Measurements from ENCODE around the gene CCDC149. TPM values are rescaled to one million over a fixed set of nuclear protein-coding genes. Genes with fewer than 3 reads are reported as not detected.
A peak's percentile ranks its signal among the peaks of the same experiment; 100 is the strongest.

The CCDC149 gene
- total RNA-seq, 1 experiment from 2014 or later = 7.9 TPM

DNA sequence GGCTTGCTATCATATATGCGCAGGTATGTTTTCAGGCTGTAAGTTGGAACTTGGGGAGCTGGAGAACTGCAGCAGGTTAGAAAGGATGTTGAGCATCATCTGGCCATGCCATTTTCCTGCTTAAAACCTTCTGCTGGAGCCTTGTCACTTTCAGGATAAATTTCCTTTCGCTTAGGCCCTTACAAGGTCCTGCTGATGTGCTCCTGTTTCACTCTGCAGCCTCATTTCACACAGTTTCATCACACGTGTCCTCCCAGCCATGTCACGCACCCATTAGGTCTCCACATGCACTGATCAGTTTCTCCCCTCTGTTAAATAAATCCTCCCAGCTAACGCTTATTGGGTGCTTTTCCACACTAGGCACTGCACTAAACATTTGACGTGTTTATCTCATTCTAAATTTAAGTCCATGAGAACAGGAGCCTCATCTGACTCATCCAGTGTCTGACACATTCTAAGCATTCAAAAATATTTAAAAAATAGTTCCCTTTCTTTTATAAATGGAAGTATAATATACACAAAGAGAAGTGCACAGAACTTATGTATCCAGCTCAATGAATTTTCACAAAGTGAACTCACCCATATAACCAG, 102.9 kb downstream of the CCDC149 start:
- Histone ChIP-seq H3K4me3 (ENCODE audit: low read length) (no peak overlapping the region), H3K36me3 (ENCODE audit: low read depth, low read length) (no peaks in the 10 kb centered on the region), H3K4me1 (ENCODE audit: insufficient read depth, low read length) (no peaks in the 10 kb centered on the region), H4K20me1 (ENCODE audit: low read length) (no peaks in the 10 kb centered on the region), H3K27me3 (ENCODE audit: low read length) (no peaks in the 10 kb centered on the region), H3F3A (ENCODE audit: low read length, unreplicated experiment) (no peaks in the 10 kb centered on the region), H3K79me2 (ENCODE audit: low read length) (no peaks in the 10 kb centered on the region), H2AFZ (ENCODE audit: low read length) (no peak overlapping the region), H3K9ac (ENCODE audit: low read length) (no peak overlapping the region), H3K4me2 (ENCODE audit: low read length) (no peak overlapping the region), H3K9me3 (ENCODE audit: low read length) (no peaks in the 10 kb centered on the region), H3K9me2 (replicated peaks; ENCODE audit: low read length) (no peaks in the 10 kb centered on the region), H3K27ac (ENCODE audit: low read length) (no peak overlapping the region)
- ATAC-seq (no peak), DNase-seq (no peak)
- TF ChIP-seq EZH2phosphoT487 (IDR thresholded peaks at IDR 0.05; ENCODE audit: borderline replicate concordance, low read length) (no peak), EZH2 (IDR thresholded peaks at IDR 0.05; ENCODE audit: low read length, unreplicated experiment) (no peak)
- TF ChIP-seq, protein P1, sequence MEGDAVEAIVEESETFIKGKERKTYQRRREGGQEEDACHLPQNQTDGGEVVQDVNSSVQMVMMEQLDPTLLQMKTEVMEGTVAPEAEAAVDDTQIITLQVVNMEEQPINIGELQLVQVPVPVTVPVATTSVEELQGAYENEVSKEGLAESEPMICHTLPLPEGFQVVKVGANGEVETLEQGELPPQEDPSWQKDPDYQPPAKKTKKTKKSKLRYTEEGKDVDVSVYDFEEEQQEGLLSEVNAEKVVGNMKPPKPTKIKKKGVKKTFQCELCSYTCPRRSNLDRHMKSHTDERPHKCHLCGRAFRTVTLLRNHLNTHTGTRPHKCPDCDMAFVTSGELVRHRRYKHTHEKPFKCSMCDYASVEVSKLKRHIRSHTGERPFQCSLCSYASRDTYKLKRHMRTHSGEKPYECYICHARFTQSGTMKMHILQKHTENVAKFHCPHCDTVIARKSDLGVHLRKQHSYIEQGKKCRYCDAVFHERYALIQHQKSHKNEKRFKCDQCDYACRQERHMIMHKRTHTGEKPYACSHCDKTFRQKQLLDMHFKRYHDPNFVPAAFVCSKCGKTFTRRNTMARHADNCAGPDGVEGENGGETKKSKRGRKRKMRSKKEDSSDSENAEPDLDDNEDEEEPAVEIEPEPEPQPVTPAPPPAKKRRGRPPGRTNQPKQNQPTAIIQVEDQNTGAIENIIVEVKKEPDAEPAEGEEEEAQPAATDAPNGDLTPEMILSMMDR (conservative IDR thresholded peaks at IDR 0.05; ENCODE audit: low read depth, low read length) = no peak
- CTCF ChIA-PET = no interaction called here
- POLR2A ChIA-PET (ENCODE audit: unreplicated experiment) = no interaction called here
- BruUV-seq (replicated peaks) = no TSS peak
- intact Hi-C loops (cut with micrococcal nuclease) = no loop called here

DNA sequence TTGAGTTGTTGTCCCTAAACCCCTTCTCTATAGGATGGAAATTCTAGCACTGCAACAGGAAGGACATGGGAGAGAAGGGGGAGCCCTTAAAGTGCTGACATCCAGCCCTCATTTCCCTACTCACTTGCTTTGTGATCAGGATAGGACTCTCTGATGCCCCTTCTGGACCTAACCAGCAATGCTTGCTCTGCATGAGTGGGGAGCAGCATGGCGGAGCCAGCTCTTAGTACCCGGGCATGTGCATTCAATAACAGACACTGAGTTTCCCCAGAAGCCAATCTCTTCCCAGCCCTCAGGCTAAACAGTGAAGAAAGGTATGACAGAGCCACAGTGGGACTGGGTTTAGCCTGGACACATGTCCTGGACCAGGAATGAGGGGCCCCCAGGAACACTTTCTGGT, 103.5 kb downstream of the CCDC149 start:
- ChIA-PET POLR2A (ENCODE audit: unreplicated experiment) (no interaction called here), CTCF (no interaction called here)
- Histone ChIP-seq H4K20me1 (ENCODE audit: low read length) (no peaks in the 10 kb centered on the region), H3K4me3 (ENCODE audit: low read length) (no peak overlapping the region), H3K9me2 (replicated peaks; ENCODE audit: low read length) (no peaks in the 10 kb centered on the region), H3K4me2 (ENCODE audit: low read length) (no peak overlapping the region), H2AFZ (ENCODE audit: low read length) (no peak overlapping the region), H3K36me3 (ENCODE audit: low read depth, low read length) (no peaks in the 10 kb centered on the region), H3F3A (ENCODE audit: low read length, unreplicated experiment) (no peaks in the 10 kb centered on the region), H3K4me1 (ENCODE audit: insufficient read depth, low read length) (no peaks in the 10 kb centered on the region), H3K79me2 (ENCODE audit: low read length) (no peaks in the 10 kb centered on the region), H3K9ac (ENCODE audit: low read length) (no peak overlapping the region), H3K27me3 (ENCODE audit: low read length) (no peaks in the 10 kb centered on the region), H3K27ac (ENCODE audit: low read length) (no peak overlapping the region), H3K9me3 (ENCODE audit: low read length) (no peaks in the 10 kb centered on the region)
- BruUV-seq (replicated peaks) = no TSS peak
- peak; percentile 3 for DNase-seq
- TF ChIP-seq EZH2phosphoT487 (IDR thresholded peaks at IDR 0.05; ENCODE audit: borderline replicate concordance, low read length) (no peak), EZH2 (IDR thresholded peaks at IDR 0.05; ENCODE audit: low read length, unreplicated experiment) (no peak)
- TF ChIP-seq, protein P1 (conservative IDR thresholded peaks at IDR 0.05; ENCODE audit: low read depth, low read length) = peak; percentile 19; the same call in 1 of the 2 replicates
- intact Hi-C loops (cut with micrococcal nuclease) = no loop called here
- ATAC-seq = no peak

DNA sequence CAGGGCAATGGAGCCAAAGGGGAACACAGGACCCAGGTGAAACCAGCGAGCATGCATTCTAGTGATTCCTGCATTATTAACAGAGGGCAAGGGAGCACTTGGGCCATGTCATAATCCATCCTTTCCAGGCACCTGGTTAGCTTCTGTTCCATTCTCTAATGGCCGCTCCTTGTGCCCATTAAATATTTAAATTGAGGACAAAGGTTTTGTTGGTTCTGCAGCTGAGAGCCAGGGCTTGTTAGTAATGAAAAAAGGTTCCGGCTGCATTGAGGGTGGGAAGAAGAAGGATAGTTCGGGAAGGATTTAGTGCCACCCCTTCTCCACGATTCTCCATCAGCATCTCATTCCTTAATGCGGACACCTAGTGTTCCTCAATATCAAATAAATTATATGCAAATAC, 103.9 kb downstream of the CCDC149 start:
- no TSS peak for BruUV-seq (replicated peaks)
- intact Hi-C loops (cut with micrococcal nuclease) = no loop called here
- no peak for ATAC-seq
- no peaks in the 10 kb centered on the region for H3K9me2 ChIP-seq (replicated peaks; ENCODE audit: low read length)
- POLR2A ChIA-PET (ENCODE audit: unreplicated experiment) = no interaction called here
- TF ChIP-seq EZH2 (IDR thresholded peaks at IDR 0.05; ENCODE audit: low read length, unreplicated experiment) (no peak), EZH2phosphoT487 (IDR thresholded peaks at IDR 0.05; ENCODE audit: borderline replicate concordance, low read length) (no peak)
- TF ChIP-seq, protein P1 (conservative IDR thresholded peaks at IDR 0.05; ENCODE audit: low read depth, low read length) = no peak
- no peaks in the 10 kb centered on the region for H3K36me3 ChIP-seq (ENCODE audit: low read depth, low read length)
- no peaks in the 10 kb centered on the region for H3K4me1 ChIP-seq (ENCODE audit: insufficient read depth, low read length)
- no peaks in the 10 kb centered on the region for H3K9me3 ChIP-seq (ENCODE audit: low read length)
- H3K9ac ChIP-seq (ENCODE audit: low read length) = no peak overlapping the region
- no peaks in the 10 kb centered on the region for H3K79me2 ChIP-seq (ENCODE audit: low read length)
- H3K4me3 ChIP-seq (ENCODE audit: low read length) = no peak overlapping the region
- H3K27me3 ChIP-seq (ENCODE audit: low read length) = no peaks in the 10 kb centered on the region
- CTCF ChIA-PET = no interaction called here
- no peak overlapping the region for H3K4me2 ChIP-seq (ENCODE audit: low read length)
- no peak overlapping the region for H2AFZ ChIP-seq (ENCODE audit: low read length)
- H3F3A ChIP-seq (ENCODE audit: low read length, unreplicated experiment) = no peaks in the 10 kb centered on the region
- H4K20me1 ChIP-seq (ENCODE audit: low read length) = no peaks in the 10 kb centered on the region
- DNase-seq = no peak
- no peak overlapping the region for H3K27ac ChIP-seq (ENCODE audit: low read length)
